Parathyroid adenoma (tissue), 2 donors: Measurements from ENCODE around the gene KYNU.

Experiments used
- H2AFZ ChIP-seq: fragments of 300-600 bp; sonication (generic); one replicate; pipeline ENCODE4 v1.7.0; 2017; ENCODE audit warnings: antibody characterized with exemption, mild to moderate bottlenecking
- H3K27ac ChIP-seq: fragments of 300-600 bp; sonication (generic); one replicate; pipeline ENCODE4 v1.7.0; 2017
- H3K27me3 ChIP-seq: fragments of 300-600 bp; sonication (generic); one replicate; pipeline ENCODE4 v1.7.0; 2017; ENCODE audit warnings: low read length; ENCODE audit not compliant: control insufficient read depth, insufficient read depth
- H3K36me3 ChIP-seq: fragments of 300-600 bp; sonication (generic); one replicate; pipeline ENCODE4 v1.7.0; 2017; ENCODE audit warnings: low read length; ENCODE audit not compliant: control insufficient read depth, insufficient read depth
- H3K4me1 ChIP-seq: fragments of 300-600 bp; sonication (generic); one replicate; pipeline ENCODE4 v1.7.0; 2017; ENCODE audit warnings: control low read depth
- H3K4me2 ChIP-seq: fragments of 300-600 bp; sonication (generic); one replicate; pipeline ENCODE4 v1.7.0; 2017; ENCODE audit warnings: low read length
- H3K4me3 ChIP-seq: fragments of 300-600 bp; sonication (generic); one replicate; pipeline ENCODE4 v1.7.0; 2017; ENCODE audit warnings: low read depth, low read length
- H3K79me2 ChIP-seq: fragments of 300-600 bp; sonication (generic); one replicate; pipeline ENCODE4 v1.7.0; 2017; ENCODE audit warnings: control low read depth
- H3K9ac ChIP-seq: fragments of 300-600 bp; sonication (generic); one replicate; pipeline ENCODE4 v1.7.0; 2017; ENCODE audit warnings: mild to moderate bottlenecking
- H3K9me3 ChIP-seq: fragments of 300-600 bp; sonication (generic); one replicate; pipeline ENCODE4 v1.7.0; 2017; ENCODE audit warnings: low read length; ENCODE audit not compliant: control insufficient read depth
- CTCF ChIP-seq: fragments of 300-600 bp; sonication (generic); IDR thresholded peaks from one replicate; pipeline ENCODE4 v1.7.0; 2017; ENCODE audit warnings: antibody characterized with exemption, mild to moderate bottlenecking
- donor health status: primary hyperparathyroidism.

Gene KYNU

GRCh38 chr2:142873831-142874287 is 3.6 kb upstream of the KYNU start:
- Histone ChIP-seq H3K4me3 (no peak overlapping the region), H2AFZ (no peak overlapping the region), H3K27me3 (no peaks in the 10 kb centered on the region), H3K4me2 (no peak overlapping the region), H3K27ac (no peak overlapping the region), H3K36me3 (no peaks in the 10 kb centered on the region), H3K9me3 (no peaks in the 10 kb centered on the region), H3K4me1 (no peaks in the 10 kb centered on the region), H3K9ac (no peak overlapping the region), H3K79me2 (no peaks in the 10 kb centered on the region)
- TF ChIP-seq CTCF, result no peak

- H3K9me3 ChIP-seq, result no peaks in the 10 kb centered on the region
- H3K27ac ChIP-seq, result no peak overlapping the region
- no peak overlapping the region for H2AFZ ChIP-seq
- no peak overlapping the region for H3K9ac ChIP-seq
- TF ChIP-seq CTCF, result no peak
- H3K79me2 ChIP-seq, result no peaks in the 10 kb centered on the region
- no peaks in the 10 kb centered on the region for H3K4me1 ChIP-seq
- no peaks in the 10 kb centered on the region for H3K36me3 ChIP-seq
- H3K4me3 ChIP-seq, result no peak overlapping the region
- no peak overlapping the region for H3K4me2 ChIP-seq
- H3K27me3 ChIP-seq, result no peaks in the 10 kb centered on the region
Observed at GRCh38 chr2:142874293-142874814, 3.1 kb upstream of the KYNU start.

GRCh38 chr2:142875010-142875409 is 2.5 kb upstream of the KYNU start:
- no peaks in the 10 kb centered on the region for H3K27me3 ChIP-seq
- no peak overlapping the region for H3K9ac ChIP-seq
- no peak overlapping the region for H3K4me2 ChIP-seq
- no peaks in the 10 kb centered on the region for H3K79me2 ChIP-seq
- TF ChIP-seq CTCF, result no peak
- H3K9me3 ChIP-seq, result no peaks in the 10 kb centered on the region
- H3K36me3 ChIP-seq, result no peaks in the 10 kb centered on the region
- H3K4me1 ChIP-seq, result no peaks in the 10 kb centered on the region
- H3K4me3 ChIP-seq, result no peak overlapping the region
- no peak overlapping the region for H2AFZ ChIP-seq
- H3K27ac ChIP-seq, result no peak overlapping the region

- no peaks in the 10 kb centered on the region for H3K36me3 ChIP-seq
- no peak overlapping the region for H3K4me3 ChIP-seq
- no peak overlapping the region for H3K27ac ChIP-seq
- no peaks in the 10 kb centered on the region for H3K4me1 ChIP-seq
- H3K9me3 ChIP-seq, result no peaks in the 10 kb centered on the region
- no peak overlapping the region for H3K9ac ChIP-seq
- H3K4me2 ChIP-seq, result no peak overlapping the region
- H2AFZ ChIP-seq, result no peak overlapping the region
- TF ChIP-seq CTCF, result no peak
- no peaks in the 10 kb centered on the region for H3K79me2 ChIP-seq
- no peaks in the 10 kb centered on the region for H3K27me3 ChIP-seq
Observed at GRCh38 chr2:142875652-142876051, 1.8 kb upstream of the KYNU start.

- no peak overlapping the region for H3K9ac ChIP-seq
- H3K4me3 ChIP-seq, result no peak overlapping the region
- no peaks in the 10 kb centered on the region for H3K27me3 ChIP-seq
- no peak overlapping the region for H3K4me2 ChIP-seq
- H3K79me2 ChIP-seq, result no peaks in the 10 kb centered on the region
- H2AFZ ChIP-seq, result no peak overlapping the region
- H3K27ac ChIP-seq, result no peak overlapping the region
- no peak for TF ChIP-seq CTCF
- H3K9me3 ChIP-seq, result no peaks in the 10 kb centered on the region
- H3K36me3 ChIP-seq, result no peaks in the 10 kb centered on the region
- H3K4me1 ChIP-seq, result no peaks in the 10 kb centered on the region
Observed at GRCh38 chr2:142876423-142876822, 1.0 kb upstream of the KYNU start.
